Sigmoid colon (tissue), 7 donors: ENCODE results near the gene CACNA1C. TPM values are rescaled to one million over a fixed set of nuclear protein-coding genes. Genes with fewer than 3 reads are reported as not detected.

Experiments
- DNase-seq: peaks from one replicate; pipeline ENCODE4 v3.0.0-alpha.2; 2019
- H3K27ac ChIP-seq, 4 donors: fragments of 200-600 bp; sonication (generic); one replicate each; pipeline ENCODE4 v1.5.1; 2016 to 2019; ENCODE audit warnings: mild to moderate bottlenecking in 1 of 4
- H3K27me3 ChIP-seq, 3 donors: fragments of 200-600 bp; sonication (generic); one replicate each; pipeline ENCODE4 v1.5.1; 2019; ENCODE audit warnings: mild to moderate bottlenecking in 1 of 3
- H3K36me3 ChIP-seq, 4 donors: fragments of 200-600 bp; sonication (generic); one replicate each; pipeline ENCODE4 v1.5.1; 2016 to 2019
- H3K4me1 ChIP-seq, 4 donors: fragments of 200-600 bp; sonication (generic); one replicate each; pipeline ENCODE4 v1.5.1; 2017 to 2019
- H3K4me3 ChIP-seq, 4 donors: fragments of 200-600 bp; sonication (generic); one replicate each; pipeline ENCODE4 v1.5.1; 2017 to 2019; ENCODE audit warnings: mild to moderate bottlenecking in 2 of 4, moderate library complexity in 1 of 4
- H3K9me3 ChIP-seq, 4 donors: fragments of 200-600 bp in 3 of 4; sonication (generic) in 3 of 4; one replicate each; pipeline versions ENCODE4 v1.5.1 to v1.6.1; 2013 to 2019
- CTCF ChIP-seq, 4 experiments: fragments of 450-650 bp in 3 of 4; fragments of 200-600 bp in 1 of 4; IDR thresholded peaks; one replicate each; pipeline ENCODE4 v1.5.1; 2016 to 2019; ENCODE audit warnings: antibody characterized with exemption in 4 of 4, mild to moderate bottlenecking in 3 of 4, moderate library complexity in 2 of 4
- EP300 ChIP-seq, 4 donors: sonication (generic); formaldehyde crosslinking; IDR thresholded peaks; one replicate each; pipeline ENCODE4 v1.6.1; 2017; ENCODE audit warnings: antibody characterized with exemption in 4 of 4
- POLR2A ChIP-seq, 2 donors: fragments of 450-650 bp; IDR thresholded peaks; one replicate each; pipeline ENCODE4 v1.6.1; 2016; ENCODE audit warnings: antibody characterized with exemption in 2 of 2, mild to moderate bottlenecking in 2 of 2, moderate library complexity in 2 of 2
- POLR2AphosphoS5 ChIP-seq, 4 donors: sonication (generic); formaldehyde crosslinking; IDR thresholded peaks; one replicate each; pipeline ENCODE4 v1.6.1; 2017; ENCODE audit warnings: antibody characterized with exemption in 4 of 4
- WGBS, 2 donors: extraction: QIAGEN DNeasy Blood & Tissue Kit; methylation state at CpG; one replicate each; pipeline ENCODE4 v1.1.7; 2013; 5-methylcytosine and 5-hydroxymethylcytosine counted together
- intact Hi-C: fragments of 100-400 bp; cut with DNase I; formaldehyde crosslinking; loops from one replicate; pipeline ENCODE4 v1.15.1; 2023
- polyA plus RNA-seq, 3 donors: library from polyadenylated mRNA; stranded (reverse); fragments of 200-250 nt; gene quantifications; one replicate each; pipeline ENCODE4 v1.2.3, GENCODE V29; 2013
- total RNA-seq, 4 donors: library from RNA; depleted of rRNA; stranded (reverse); fragments of >200 nt; gene quantifications; one replicate each; pipeline ENCODE4 v1.1.0, GENCODE V29; 2016
- donor health status: healthy with polysubstance abuse.
- donor health status: Bipolar disorder and iron deficiency.
- donor health status: healthy.

The CACNA1C gene
- total and polyA plus RNA-seq, 7 donors: 0.46 to 213 (median 62.0) TPM

GRCh38 chr12:2224961-2225360, 172.2 kb downstream of the CACNA1C start:
- no peak for TF ChIP-seq EP300 (IDR thresholded peaks at IDR 0.05)
- no peak for TF ChIP-seq POLR2A (IDR thresholded peaks at IDR 0.05)
- TF ChIP-seq POLR2AphosphoS5 (IDR thresholded peaks at IDR 0.05): no peak
- TF ChIP-seq CTCF (IDR thresholded peaks at IDR 0.05): no peak
- H3K4me1 ChIP-seq: peaks cover 0 to 50% (median 37%) of the 10 kb centered on the region in 4 donors
- H3K9me3 ChIP-seq: no peaks in the 10 kb centered on the region
- 89 to 92% methylated on average over 4 of the region's 4 CpGs for WGBS, 2 donors
- intact Hi-C loops: no loop called here
- H3K36me3 ChIP-seq: no peaks in the 10 kb centered on the region
- H3K27ac ChIP-seq: peak overlapping the region in 2 of 4 donors; percentile 22 to 32
- no peaks in the 10 kb centered on the region for H3K27me3 ChIP-seq
- no peak overlapping the region for H3K4me3 ChIP-seq
- no peak for DNase-seq

GRCh38 chr12:2225696-2226095, 172.9 kb downstream of the CACNA1C start:
- DNase-seq: no peak
- WGBS, 2 donors: 64 to 89% methylated on average over 2 of the region's 2 CpGs

DNA sequence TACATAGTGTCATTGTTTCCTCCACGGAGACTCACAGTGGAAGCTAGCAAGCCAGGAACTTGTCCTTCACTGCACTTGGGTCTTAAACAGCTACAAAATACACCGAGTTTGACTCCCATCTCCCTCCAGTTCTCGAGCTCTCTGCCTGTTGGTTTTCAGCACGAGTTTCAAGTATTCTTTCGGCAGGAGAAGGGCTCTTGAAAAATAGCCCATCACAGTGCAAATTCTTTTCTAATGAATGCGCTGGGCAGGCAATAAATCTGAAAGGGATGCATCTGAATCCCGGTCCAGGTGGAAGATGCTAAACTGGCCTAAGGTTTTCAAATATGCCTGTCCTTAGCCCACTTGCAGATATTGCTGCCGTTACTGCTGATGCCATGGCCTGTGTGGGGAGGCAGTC, 173.9 kb downstream of the CACNA1C start:
- H3K36me3 ChIP-seq: no peaks in the 10 kb centered on the region
- peaks cover 0 to 51% (median 31%) of the 10 kb centered on the region in 4 donors for H3K4me1 ChIP-seq
- TF ChIP-seq POLR2A (IDR thresholded peaks at IDR 0.05): no peak
- DNase-seq: no peak
- 78 to 80% methylated on average over 8 of the region's 8 CpGs for WGBS, 2 donors
- H3K27me3 ChIP-seq: no peaks in the 10 kb centered on the region
- intact Hi-C loops: no loop called here
- H3K9me3 ChIP-seq: no peaks in the 10 kb centered on the region
- H3K27ac ChIP-seq: peak overlapping the region; percentile 40 to 64 (median 53)
- H3K4me3 ChIP-seq: no peak overlapping the region

More at GRCh38 chr12:2225696-2226095, 172.9 kb downstream of the CACNA1C start:
- Histone ChIP-seq H3K4me3 (no peak overlapping the region), H3K9me3 (no peaks in the 10 kb centered on the region), H3K36me3 (no peaks in the 10 kb centered on the region), H3K27ac (peak overlapping the region in 3 of 4 donors; percentile 40 to 64 (median 61)), H3K4me1 (peaks cover 0 to 49% (median 38%) of the 10 kb centered on the region in 4 donors), H3K27me3 (no peaks in the 10 kb centered on the region)
- TF ChIP-seq CTCF (IDR thresholded peaks at IDR 0.05): no peak
- no peak for TF ChIP-seq POLR2AphosphoS5 (IDR thresholded peaks at IDR 0.05)
- TF ChIP-seq EP300 (IDR thresholded peaks at IDR 0.05): no peak
- TF ChIP-seq POLR2A (IDR thresholded peaks at IDR 0.05): no peak
- intact Hi-C loops: no loop called here

DNA sequence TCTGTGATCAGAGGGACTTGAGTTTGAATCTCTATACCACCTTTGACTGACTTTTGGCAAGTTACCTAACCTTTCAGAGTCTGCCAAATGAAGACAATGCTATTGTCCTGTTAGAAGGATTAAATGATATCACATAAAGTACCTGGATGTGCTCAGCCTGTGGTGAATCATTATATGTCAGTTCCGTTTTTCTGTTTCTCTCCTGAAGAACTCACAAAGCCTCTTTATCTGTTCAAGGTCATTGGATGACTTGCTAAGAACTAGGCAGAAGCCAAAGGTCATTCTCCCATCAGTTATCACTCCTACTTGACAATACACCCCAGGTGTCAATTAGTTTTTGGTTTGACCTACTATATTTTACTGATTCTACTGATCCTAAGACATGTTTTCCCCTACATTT, 174.6 kb downstream of the CACNA1C start:
- Histone ChIP-seq H3K4me1 (peaks cover 0 to 53% (median 31%) of the 10 kb centered on the region in 4 donors), H3K27ac (peak overlapping the region in 3 of 4 donors; percentile 45 to 64 (median 61)), H3K36me3 (no peaks in the 10 kb centered on the region), H3K9me3 (no peaks in the 10 kb centered on the region), H3K27me3 (no peaks in the 10 kb centered on the region), H3K4me3 (no peak overlapping the region)
- TF ChIP-seq POLR2A (IDR thresholded peaks at IDR 0.05): no peak
- TF ChIP-seq EP300 (IDR thresholded peaks at IDR 0.05): no peak
- no peak for TF ChIP-seq CTCF (IDR thresholded peaks at IDR 0.05)
- TF ChIP-seq POLR2AphosphoS5 (IDR thresholded peaks at IDR 0.05): no peak
- 30 to 80% methylated on average over 1 of the region's 1 CpG for WGBS, 2 donors
- intact Hi-C loops: no loop called here
- no peak for DNase-seq

GRCh38 chr12:2228535-2228934, 175.7 kb downstream of the CACNA1C start:
- Histone ChIP-seq H3K36me3 (no peaks in the 10 kb centered on the region), H3K27ac (peak overlapping the region in 3 of 4 donors; percentile 39 to 64 (median 55)), H3K4me3 (no peak overlapping the region), H3K9me3 (no peaks in the 10 kb centered on the region), H3K27me3 (no peaks in the 10 kb centered on the region), H3K4me1 (peaks cover 0 to 60% (median 32%) of the 10 kb centered on the region in 4 donors)
- intact Hi-C loops: no loop called here
- TF ChIP-seq POLR2A (IDR thresholded peaks at IDR 0.05): no peak
- TF ChIP-seq POLR2AphosphoS5 (IDR thresholded peaks at IDR 0.05): no peak
- DNase-seq: peak; percentile 25
